Type B pancreatic cell (in vitro differentiated cells): ENCODE measurements around the gene GET4. TPM values are rescaled to one million over a fixed set of nuclear protein-coding genes. Genes with fewer than 3 reads are reported as not detected.

ENCODE experiments used
- DNase-seq: peaks from one replicate; pipeline ENCODE4 v3.0.0; 2021; ENCODE audit warnings: mixed read lengths; ENCODE audit not compliant: unreplicated experiment; ENCODE audit errors: extremely low spot score
- H3K27ac Mint-ChIP-seq: 2 replicates; pipeline ENCODE4 v1.8.0; 2021; ENCODE audit warnings: mild to moderate bottlenecking, mixed read lengths
- H3K27me3 Mint-ChIP-seq: 2 replicates; pipeline ENCODE4 v1.8.0; 2021; ENCODE audit warnings: mixed read lengths
- H3K36me3 Mint-ChIP-seq: 2 replicates; pipeline ENCODE4 v1.8.0; 2021; ENCODE audit warnings: mixed read lengths
- H3K4me1 Mint-ChIP-seq: one replicate; pipeline ENCODE4 v1.8.0; 2021; ENCODE audit warnings: mixed read lengths; ENCODE audit not compliant: unreplicated experiment
- H3K4me3 Mint-ChIP-seq: 2 replicates; pipeline ENCODE4 v1.8.0; 2021; ENCODE audit warnings: mild to moderate bottlenecking, mixed read lengths
- H3K9me3 Mint-ChIP-seq: 2 replicates; pipeline ENCODE4 v1.8.0; 2021; ENCODE audit warnings: mixed read lengths
- CTCF ChIP-seq: fragments of 200-600 bp; sonication (generic); conservative IDR thresholded peaks from 2 replicates; pipeline ENCODE4 v1.5.0; 2021; ENCODE audit warnings: antibody characterized with exemption, mild to moderate bottlenecking
- total RNA-seq: library from RNA; stranded (reverse); gene quantifications from 2 replicates; pipeline ENCODE4 v1.2.1, GENCODE V29; 2021; ENCODE audit warnings: low replicate concordance

GET4 gene
- total RNA-seq, 1 donor from 2014 or later: 46.3 TPM

- no peak for TF ChIP-seq CTCF
- Mint-ChIP-seq H3K4me1 (peaks cover 13% of the 10 kb centered on the region), H3K9me3 (no peaks in the 10 kb centered on the region), H3K36me3 (no peaks in the 10 kb centered on the region), H3K27ac (no peak overlapping the region), H3K4me3 (no peak overlapping the region), H3K27me3 (no peaks in the 10 kb centered on the region)
- DNase-seq: no peak
Observed at GRCh38 chr7:917255-918117, 41.1 kb downstream of the GET4 start.

DNA sequence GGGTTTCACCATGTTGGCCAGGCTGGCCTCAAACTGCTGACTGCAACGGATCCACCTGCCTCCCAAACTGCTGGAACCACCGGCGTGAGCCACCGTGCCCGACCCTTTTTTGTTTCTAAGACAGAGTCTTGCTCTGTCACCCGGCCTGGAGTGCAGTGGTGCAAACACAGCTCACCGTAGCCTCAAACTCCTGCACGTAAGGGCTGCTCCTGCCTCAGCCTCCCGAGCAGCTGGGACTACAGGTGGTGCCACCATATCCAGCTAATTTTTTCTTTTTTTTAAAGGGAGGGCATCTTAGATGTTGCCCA lies 41.7 kb downstream of the GET4 start:
- no peaks in the 10 kb centered on the region for H3K9me3 Mint-ChIP-seq

GRCh38 chr7:918441-919113 lies 42.2 kb downstream of the GET4 start:
- no peak for TF ChIP-seq CTCF
- Mint-ChIP-seq H3K27ac (no peak overlapping the region), H3K27me3 (no peaks in the 10 kb centered on the region), H3K4me1 (peaks cover 13% of the 10 kb centered on the region), H3K36me3 (no peaks in the 10 kb centered on the region), H3K4me3 (no peak overlapping the region), H3K9me3 (no peaks in the 10 kb centered on the region)
- no peak for DNase-seq

More for the DNA sequence above, 41.7 kb downstream of the GET4 start:
- peaks cover 13% of the 10 kb centered on the region for H3K4me1 Mint-ChIP-seq
- TF ChIP-seq CTCF: no peak
- H3K27me3 Mint-ChIP-seq: no peaks in the 10 kb centered on the region
- DNase-seq: no peak
- H3K27ac Mint-ChIP-seq: no peak overlapping the region
- no peaks in the 10 kb centered on the region for H3K36me3 Mint-ChIP-seq
- no peak overlapping the region for H3K4me3 Mint-ChIP-seq

- no peaks in the 10 kb centered on the region for H3K9me3 Mint-ChIP-seq
- H3K4me1 Mint-ChIP-seq: peaks cover 13% of the 10 kb centered on the region
- no peaks in the 10 kb centered on the region for H3K27me3 Mint-ChIP-seq
- no peak overlapping the region for H3K4me3 Mint-ChIP-seq
- H3K36me3 Mint-ChIP-seq: no peaks in the 10 kb centered on the region
- no peak for DNase-seq
- no peak for TF ChIP-seq CTCF
- H3K27ac Mint-ChIP-seq: no peak overlapping the region
Observed at GRCh38 chr7:919114-919442, 42.7 kb downstream of the GET4 start.

DNA sequence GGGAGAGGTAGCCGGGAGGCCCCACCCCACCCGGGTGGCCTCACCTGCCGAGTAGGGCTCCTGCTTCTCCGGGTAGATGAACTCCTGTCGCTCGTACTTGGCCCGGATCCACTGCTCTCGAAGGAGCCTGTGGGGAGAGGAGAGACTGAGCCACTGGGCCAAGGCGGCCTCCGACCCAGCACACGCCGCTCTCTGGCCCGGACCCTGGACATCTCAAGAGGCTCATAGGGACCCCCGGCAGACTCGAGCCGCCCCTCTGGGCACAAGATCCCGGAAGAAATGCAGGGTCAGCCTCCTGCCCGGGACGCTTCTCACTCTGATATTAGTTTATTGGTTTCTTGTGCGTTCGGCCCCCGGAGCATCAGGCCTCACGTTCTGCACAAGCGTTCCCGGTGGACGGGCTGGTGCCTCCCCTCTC lies 43.6 kb downstream of the GET4 start:
- no peak for TF ChIP-seq CTCF
- no peak for DNase-seq
- Mint-ChIP-seq H3K4me1 (peaks cover 13% of the 10 kb centered on the region), H3K4me3 (no peak overlapping the region), H3K36me3 (no peaks in the 10 kb centered on the region), H3K27ac (no peak overlapping the region), H3K9me3 (no peaks in the 10 kb centered on the region), H3K27me3 (no peaks in the 10 kb centered on the region)
